ENCODE results near the gene KLHL28. TPM values are rescaled to one million over a fixed set of nuclear protein-coding genes. Genes with fewer than 3 reads are reported as not detected.
A peak's percentile ranks its signal among the peaks of the same experiment; 100 is the strongest.
"Not testable (repeated sequence)": the region's sequence is repeated elsewhere in the genome, so short reads cannot be mapped to it uniquely, and the experiment has no call there.

Gene KLHL28
- total RNA-seq, 4 donors from 2014 or later, result 10.0 to 18.4 (median 11.6) TPM

- H3K27ac ChIP-seq, result peak overlapping the region; percentile 98 to 100 (median 99)
These were observed 65.3 kb downstream of the KLHL28 start for GRCh38 chr14:44896275-44897040.

GRCh38 chr14:44895716-44896115 is 66.0 kb downstream of the KLHL28 start:
- 67 to 85% methylated on average over 2 of the region's 2 CpGs for WGBS, 2 donors
- TF ChIP-seq POLR2A (IDR thresholded peaks at IDR 0.05) (no peak), EP300 (IDR thresholded peaks at IDR 0.05) (no peak)
- TF ChIP-seq, protein P1, sequence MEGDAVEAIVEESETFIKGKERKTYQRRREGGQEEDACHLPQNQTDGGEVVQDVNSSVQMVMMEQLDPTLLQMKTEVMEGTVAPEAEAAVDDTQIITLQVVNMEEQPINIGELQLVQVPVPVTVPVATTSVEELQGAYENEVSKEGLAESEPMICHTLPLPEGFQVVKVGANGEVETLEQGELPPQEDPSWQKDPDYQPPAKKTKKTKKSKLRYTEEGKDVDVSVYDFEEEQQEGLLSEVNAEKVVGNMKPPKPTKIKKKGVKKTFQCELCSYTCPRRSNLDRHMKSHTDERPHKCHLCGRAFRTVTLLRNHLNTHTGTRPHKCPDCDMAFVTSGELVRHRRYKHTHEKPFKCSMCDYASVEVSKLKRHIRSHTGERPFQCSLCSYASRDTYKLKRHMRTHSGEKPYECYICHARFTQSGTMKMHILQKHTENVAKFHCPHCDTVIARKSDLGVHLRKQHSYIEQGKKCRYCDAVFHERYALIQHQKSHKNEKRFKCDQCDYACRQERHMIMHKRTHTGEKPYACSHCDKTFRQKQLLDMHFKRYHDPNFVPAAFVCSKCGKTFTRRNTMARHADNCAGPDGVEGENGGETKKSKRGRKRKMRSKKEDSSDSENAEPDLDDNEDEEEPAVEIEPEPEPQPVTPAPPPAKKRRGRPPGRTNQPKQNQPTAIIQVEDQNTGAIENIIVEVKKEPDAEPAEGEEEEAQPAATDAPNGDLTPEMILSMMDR (IDR thresholded peaks at IDR 0.05), result no peak
- Histone ChIP-seq H3K36me3 (peaks cover 0 to 3% (median 0%) of the 10 kb centered on the region in 3 donors), H3K4me3 (no peak overlapping the region), H3K4me1 (peaks cover 0 to 22% (median 2%) of the 10 kb centered on the region in 4 donors), H3K27ac (no peak overlapping the region), H3K9me3 (no peaks in the 10 kb centered on the region), H3K27me3 (no peaks in the 10 kb centered on the region)
- DNase-seq (ENCODE audit: low spot score in 2 of 2), result no peak

More at GRCh38 chr14:44896275-44897040, 65.3 kb downstream of the KLHL28 start:
- no peak for DNase-seq (ENCODE audit: low spot score in 2 of 2)
- H3K27me3 ChIP-seq, result no peaks in the 10 kb centered on the region
- TF ChIP-seq, protein P1 (IDR thresholded peaks at IDR 0.05), result no peak
- TF ChIP-seq POLR2A (IDR thresholded peaks at IDR 0.05) (no peak), EP300 (IDR thresholded peaks at IDR 0.05) (no peak)
- H3K4me3 ChIP-seq, result peak overlapping the region in 2 of 4 donors; percentile 77 to 95
- 79 to 80% methylated on average over 10 of the region's 10 CpGs for WGBS, 2 donors
- peaks cover 0 to 27% (median 5%) of the 10 kb centered on the region in 4 donors for H3K4me1 ChIP-seq
- no peaks in the 10 kb centered on the region for H3K9me3 ChIP-seq
- peaks cover 0 to 3% (median 0%) of the 10 kb centered on the region in 3 donors for H3K36me3 ChIP-seq

- Histone ChIP-seq H3K9me3 (no peaks in the 10 kb centered on the region), H3K36me3 (no peaks in the 10 kb centered on the region), H3K4me3 (no peak overlapping the region), H3K4me1 (peaks cover 0 to 13% (median 2%) of the 10 kb centered on the region in 4 donors), H3K27me3 (no peaks in the 10 kb centered on the region), H3K27ac (no peak overlapping the region)
- no peak for DNase-seq (ENCODE audit: low spot score in 2 of 2)
- WGBS, 2 donors, result 83 to 90% methylated on average over 2 of the region's 2 CpGs
- TF ChIP-seq, protein P1 (IDR thresholded peaks at IDR 0.05), result no peak
- TF ChIP-seq POLR2A (IDR thresholded peaks at IDR 0.05) (no peak), EP300 (IDR thresholded peaks at IDR 0.05) (no peak)
These were observed 68.2 kb downstream of the KLHL28 start for GRCh38 chr14:44893535-44893934.

DNA sequence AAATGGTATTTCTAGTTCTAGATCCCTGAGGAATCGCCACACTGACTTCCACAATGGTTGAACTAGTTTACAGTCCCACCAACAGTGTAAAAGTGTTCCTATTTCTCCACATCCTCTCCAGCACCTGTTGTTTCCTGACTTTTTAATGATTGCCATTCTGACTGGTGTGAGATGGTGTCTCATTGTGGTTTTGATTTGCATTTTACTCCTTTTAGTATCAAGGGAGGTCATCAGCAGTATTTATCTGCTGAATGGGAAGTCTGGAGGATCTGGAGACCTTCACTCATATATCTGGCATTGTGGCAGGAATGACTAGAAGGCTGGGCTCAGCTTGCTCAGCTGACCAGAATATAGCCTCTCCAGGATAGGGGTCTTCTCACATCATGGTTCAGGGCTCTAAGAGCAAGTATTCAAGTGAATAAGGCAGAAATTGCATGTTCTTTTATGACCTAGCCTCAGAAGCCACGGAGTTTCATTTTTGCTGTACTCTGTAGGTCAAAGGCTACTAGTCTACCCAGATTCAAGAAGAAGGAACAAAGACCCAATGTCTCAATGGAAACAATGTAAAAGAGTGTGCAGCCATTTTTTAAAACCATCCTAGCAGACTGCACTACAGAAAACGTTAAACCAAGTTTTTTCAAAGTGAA is 69.9 kb downstream of the KLHL28 start:
- H3K27me3 ChIP-seq; H3K4me3 ChIP-seq; H3K4me1 ChIP-seq; H3K36me3 ChIP-seq; DNase-seq (ENCODE audit: low spot score in 2 of 2): not testable (repeated sequence)
- peaks cover 0 to 11% (median 0%) of the 10 kb centered on the region in 4 donors for H3K9me3 ChIP-seq
- WGBS, 2 donors, result 28% methylated on average over 2 of the region's 3 CpGs
- peak overlapping the region in 1 of 4 donors; percentile 17 for H3K27ac ChIP-seq

GRCh38 chr14:44889595-44890471 is 71.9 kb downstream of the KLHL28 start:
- no peak for DNase-seq (ENCODE audit: low spot score in 2 of 2)
- Histone ChIP-seq H3K27me3 (no peaks in the 10 kb centered on the region), H3K36me3 (no peaks in the 10 kb centered on the region), H3K4me1 (no peaks in the 10 kb centered on the region), H3K27ac (no peak overlapping the region), H3K9me3 (peaks cover 0 to 12% (median 0%) of the 10 kb centered on the region in 4 donors), H3K4me3 (no peak overlapping the region)
- 64 to 65% methylated on average over 4 of the region's 4 CpGs for WGBS, 2 donors
- TF ChIP-seq, protein P1 (IDR thresholded peaks at IDR 0.05), result no peak
- TF ChIP-seq EP300 (IDR thresholded peaks at IDR 0.05), result no peak
- no peak for TF ChIP-seq POLR2A (IDR thresholded peaks at IDR 0.05)
